ENCODE measurements around the gene CYGB. TPM values are rescaled to one million over a fixed set of nuclear protein-coding genes. Genes with fewer than 3 reads are reported as not detected.

The CYGB gene
- total RNA-seq, 4 donors from 2014 or later = 5.8 to 81.7 (median 11.1) TPM

- Histone ChIP-seq H3K27me3 (no peaks in the 10 kb centered on the region), H3K4me3 (no peak overlapping the region), H3K27ac (peak overlapping the region; percentile 82 to 99 (median 89)), H3K4me1 (peaks cover 0 to 43% (median 25%) of the 10 kb centered on the region in 4 donors), H3K9me3 (no peaks in the 10 kb centered on the region), H3K36me3 (no peaks in the 10 kb centered on the region)
- DNase-seq = no peak
- TF ChIP-seq CTCF (IDR thresholded peaks at IDR 0.05) (no peak), POLR2A (IDR thresholded peaks at IDR 0.05) (no peak)
Measured at GRCh38 chr17:76530811-76531485, 6.6 kb downstream of the CYGB start.

- peaks cover 0 to 45% (median 25%) of the 10 kb centered on the region in 4 donors for H3K4me1 ChIP-seq
- no peak overlapping the region for H3K4me3 ChIP-seq
- TF ChIP-seq CTCF (IDR thresholded peaks at IDR 0.05) (peak in 1 of 6 experiments; percentile 9), POLR2A (IDR thresholded peaks at IDR 0.05) (no peak)
- no peaks in the 10 kb centered on the region for H3K36me3 ChIP-seq
- DNase-seq = peak in 1 of 3 donors; percentile 69
- peak overlapping the region; percentile 82 to 99 (median 89) for H3K27ac ChIP-seq
- H3K9me3 ChIP-seq = no peaks in the 10 kb centered on the region
- no peaks in the 10 kb centered on the region for H3K27me3 ChIP-seq
Measured at GRCh38 chr17:76530095-76530723, 7.3 kb downstream of the CYGB start.

- TF ChIP-seq POLR2A (IDR thresholded peaks at IDR 0.05) (no peak), CTCF (IDR thresholded peaks at IDR 0.05) (no peak)
- peaks cover 4 to 53% (median 25%) of the 10 kb centered on the region in 4 donors for H3K4me1 ChIP-seq
Measured at GRCh38 chr17:76529224-76530094, 8.1 kb downstream of the CYGB start.

GRCh38 chr17:76528528-76529223, 8.8 kb downstream of the CYGB start:
- DNase-seq = peak in 2 of 3 donors; percentile 57 to 67
- Histone ChIP-seq H3K27ac (peak overlapping the region; percentile 82 to 99 (median 89)), H3K27me3 (no peaks in the 10 kb centered on the region), H3K36me3 (no peaks in the 10 kb centered on the region), H3K4me3 (peak overlapping the region; percentile 23 to 57 (median 38)), H3K9me3 (no peaks in the 10 kb centered on the region), H3K4me1 (peaks cover 4 to 55% (median 25%) of the 10 kb centered on the region in 4 donors)
- no peak for TF ChIP-seq POLR2A (IDR thresholded peaks at IDR 0.05)
- peak in 1 of 6 experiments; percentile 16 for TF ChIP-seq CTCF (IDR thresholded peaks at IDR 0.05)

More at GRCh38 chr17:76529224-76530094, 8.1 kb downstream of the CYGB start:
- peak in 2 of 3 donors; percentile 67 to 83 for DNase-seq
- Histone ChIP-seq H3K4me3 (peak overlapping the region in 1 of 4 donors; percentile 43), H3K27ac (peak overlapping the region; percentile 82 to 99 (median 89)), H3K36me3 (no peaks in the 10 kb centered on the region), H3K27me3 (no peaks in the 10 kb centered on the region), H3K9me3 (no peaks in the 10 kb centered on the region)

- no peak for TF ChIP-seq POLR2A (IDR thresholded peaks at IDR 0.05)
- no peak for TF ChIP-seq CTCF (IDR thresholded peaks at IDR 0.05)
- peaks cover 4 to 59% (median 27%) of the 10 kb centered on the region in 4 donors for H3K4me1 ChIP-seq
Measured at GRCh38 chr17:76528156-76528527, 9.4 kb downstream of the CYGB start.

More at GRCh38 chr17:76528156-76528527, 9.4 kb downstream of the CYGB start:
- Histone ChIP-seq H3K9me3 (no peaks in the 10 kb centered on the region), H3K27ac (peak overlapping the region; percentile 82 to 99 (median 89)), H3K4me3 (peak overlapping the region; percentile 23 to 57 (median 38)), H3K36me3 (no peaks in the 10 kb centered on the region), H3K27me3 (no peaks in the 10 kb centered on the region)
- no peak for DNase-seq
